ENCODE results near the gene SBK3. TPM values are rescaled to one million over a fixed set of nuclear protein-coding genes. Genes with fewer than 3 reads are reported as not detected.

The SBK3 gene
- total RNA-seq, 1 experiment from 2014 or later = 1.2 TPM

DNA sequence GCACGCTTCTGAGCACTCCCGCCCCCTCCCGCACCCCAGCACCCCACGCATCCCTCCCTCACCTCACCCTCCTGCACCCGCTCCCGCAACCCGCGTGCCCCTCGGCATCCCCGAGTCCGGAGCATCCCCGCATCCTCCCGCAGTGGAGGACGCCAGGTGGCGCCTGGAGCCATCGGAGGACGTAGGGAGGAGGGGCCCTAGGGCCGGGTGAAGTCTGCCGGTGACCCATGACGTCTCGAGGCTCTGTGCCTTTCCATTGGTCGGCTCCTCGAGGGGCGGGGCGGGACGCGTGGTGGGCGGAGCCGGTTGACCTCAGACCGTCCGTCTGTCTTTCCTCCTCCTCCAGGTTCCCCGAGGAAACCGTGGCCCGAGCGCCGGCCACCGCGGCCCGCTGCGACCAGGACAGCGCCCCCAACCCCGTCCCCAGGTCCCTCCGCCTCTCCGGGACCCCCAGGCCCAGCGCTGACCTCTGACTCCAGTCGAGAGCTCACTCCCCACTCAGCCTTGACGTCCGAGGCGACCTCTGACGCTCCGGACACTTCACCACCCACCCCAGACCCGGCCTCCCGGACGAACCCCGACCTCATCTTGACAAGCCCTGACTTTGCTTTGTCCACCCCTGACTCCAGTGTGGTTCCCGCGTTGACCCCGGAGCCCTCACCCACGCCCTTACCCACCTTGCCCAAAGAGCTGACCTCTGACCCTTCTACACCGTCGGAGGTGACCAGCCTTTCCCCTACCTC, 28.3 kb downstream of the SBK3 start (continued):
- TF ChIP-seq, protein P1, sequence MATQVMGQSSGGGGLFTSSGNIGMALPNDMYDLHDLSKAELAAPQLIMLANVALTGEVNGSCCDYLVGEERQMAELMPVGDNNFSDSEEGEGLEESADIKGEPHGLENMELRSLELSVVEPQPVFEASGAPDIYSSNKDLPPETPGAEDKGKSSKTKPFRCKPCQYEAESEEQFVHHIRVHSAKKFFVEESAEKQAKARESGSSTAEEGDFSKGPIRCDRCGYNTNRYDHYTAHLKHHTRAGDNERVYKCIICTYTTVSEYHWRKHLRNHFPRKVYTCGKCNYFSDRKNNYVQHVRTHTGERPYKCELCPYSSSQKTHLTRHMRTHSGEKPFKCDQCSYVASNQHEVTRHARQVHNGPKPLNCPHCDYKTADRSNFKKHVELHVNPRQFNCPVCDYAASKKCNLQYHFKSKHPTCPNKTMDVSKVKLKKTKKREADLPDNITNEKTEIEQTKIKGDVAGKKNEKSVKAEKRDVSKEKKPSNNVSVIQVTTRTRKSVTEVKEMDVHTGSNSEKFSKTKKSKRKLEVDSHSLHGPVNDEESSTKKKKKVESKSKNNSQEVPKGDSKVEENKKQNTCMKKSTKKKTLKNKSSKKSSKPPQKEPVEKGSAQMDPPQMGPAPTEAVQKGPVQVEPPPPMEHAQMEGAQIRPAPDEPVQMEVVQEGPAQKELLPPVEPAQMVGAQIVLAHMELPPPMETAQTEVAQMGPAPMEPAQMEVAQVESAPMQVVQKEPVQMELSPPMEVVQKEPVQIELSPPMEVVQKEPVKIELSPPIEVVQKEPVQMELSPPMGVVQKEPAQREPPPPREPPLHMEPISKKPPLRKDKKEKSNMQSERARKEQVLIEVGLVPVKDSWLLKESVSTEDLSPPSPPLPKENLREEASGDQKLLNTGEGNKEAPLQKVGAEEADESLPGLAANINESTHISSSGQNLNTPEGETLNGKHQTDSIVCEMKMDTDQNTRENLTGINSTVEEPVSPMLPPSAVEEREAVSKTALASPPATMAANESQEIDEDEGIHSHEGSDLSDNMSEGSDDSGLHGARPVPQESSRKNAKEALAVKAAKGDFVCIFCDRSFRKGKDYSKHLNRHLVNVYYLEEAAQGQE (IDR thresholded peaks at IDR 0.05; ENCODE audit: low read depth) = no peak
- no peak for TF ChIP-seq SIN3A (IDR thresholded peaks at IDR 0.05; ENCODE audit: low read depth)
- TF ChIP-seq, protein P2, sequence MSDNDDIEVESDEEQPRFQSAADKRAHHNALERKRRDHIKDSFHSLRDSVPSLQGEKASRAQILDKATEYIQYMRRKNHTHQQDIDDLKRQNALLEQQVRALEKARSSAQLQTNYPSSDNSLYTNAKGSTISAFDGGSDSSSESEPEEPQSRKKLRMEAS (IDR thresholded peaks at IDR 0.05) = peak; percentile 39; the same call in 1 of the 2 replicates

DNA sequence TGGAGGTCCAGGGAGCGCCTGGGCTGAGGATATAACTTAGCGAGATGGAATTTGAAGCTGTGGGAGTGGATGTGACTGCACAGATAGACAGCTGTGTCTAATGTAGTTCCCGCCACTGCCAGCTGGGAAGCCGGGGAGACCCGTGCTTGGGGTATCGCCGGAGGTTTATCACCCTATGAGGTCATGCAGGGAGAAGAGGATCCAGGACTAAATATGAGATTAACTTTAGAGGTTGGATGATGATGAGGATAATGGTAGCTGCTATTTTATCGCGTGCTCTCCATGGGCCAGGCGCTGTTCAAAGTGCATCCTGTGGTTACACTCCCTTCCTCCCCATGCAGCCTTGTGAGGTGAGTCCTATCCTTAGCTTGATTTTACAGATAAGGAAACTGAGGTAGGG, 37.2 kb downstream of the SBK3 start:
- intact Hi-C loops (cut with micrococcal nuclease) = no loop called here
- Histone ChIP-seq H3K9ac (ENCODE audit: low read length) (no peak overlapping the region), H3K27me3 (ENCODE audit: insufficient read depth, low read length) (no peaks in the 10 kb centered on the region), H3K27ac (ENCODE audit: low read depth, low read length) (no peak overlapping the region), H3K4me3 (replicated peaks in 1 of 2; ENCODE audit: low read depth in 1 of 2, low read length in 2 of 2) (no peak overlapping the region), H3K36me3 (ENCODE audit: control insufficient read depth in 1 of 2, insufficient read depth in 2 of 2, low read length in 2 of 2) (no peaks in the 10 kb centered on the region), H3K79me2 (ENCODE audit: insufficient read depth, low read length) (no peaks in the 10 kb centered on the region), H3K9me3 (ENCODE audit: control insufficient read depth in 1 of 2, insufficient read depth in 1 of 2, low read depth in 1 of 2, low read length in 2 of 2) (no peaks in the 10 kb centered on the region), H4K20me1 (ENCODE audit: insufficient read depth) (no peaks in the 10 kb centered on the region), H3K4me1 (ENCODE audit: control insufficient read depth in 1 of 2, insufficient read depth in 2 of 2, low read length in 2 of 2) (peaks cover 0 to 4% of the 10 kb centered on the region in 2 experiments; a peak in 1 of 4 replicates), H2AFZ (ENCODE audit: low read depth, low read length, poor library complexity, severe bottlenecking) (no peak overlapping the region), H3K4me2 (ENCODE audit: low read length) (no peak overlapping the region), H3K9me2 (ENCODE audit: insufficient read depth) (no peaks in the 10 kb centered on the region)
- ChIA-PET POLR2A (no interaction called here), RAD21 (ENCODE audit: low non-redundant PET in 1 of 2, low total read pairs in 2 of 2, uncharacterized antibody in 2 of 2, unreplicated experiment in 2 of 2) (no interaction called here), CTCF (interaction anchor here (0.8 kb wide), 1 partner anchor 98 kb away, joined by 4 read pairs; no protein-coding TSS in a partner anchor)
- ATAC-seq = no peak
- DNase-seq (ENCODE audit: low read depth, low spot score) = no peak
- no TSS peak for BruUV-seq (replicated peaks)
- TF ChIP-seq EZH2 (IDR thresholded peaks at IDR 0.05) = no peak
- TF ChIP-seq CEBPB (IDR thresholded peaks at IDR 0.05; ENCODE audit: low read depth) = no peak
- no peak for TF ChIP-seq JUND (IDR thresholded peaks at IDR 0.05)
- TF ChIP-seq YY1 (IDR thresholded peaks at IDR 0.05; ENCODE audit: extremely low read depth, insufficient replicate concordance, low read depth, low read length) = no peak
- no peak for TF ChIP-seq POLR2AphosphoS5 (IDR thresholded peaks at IDR 0.05; ENCODE audit: low read depth, low read length)
- no peak for TF ChIP-seq TCF7L2 (IDR thresholded peaks at IDR 0.05; ENCODE audit: borderline replicate concordance, extremely low read depth, insufficient read depth, insufficient read length)
- no peak for TF ChIP-seq FOSL1 (IDR thresholded peaks at IDR 0.05; ENCODE audit: low read depth)
- TF ChIP-seq ZFX (IDR thresholded peaks at IDR 0.05) = no peak
- TF ChIP-seq, protein P1 (IDR thresholded peaks at IDR 0.05; ENCODE audit: low read depth) = no peak
- TF ChIP-seq, protein P3, sequence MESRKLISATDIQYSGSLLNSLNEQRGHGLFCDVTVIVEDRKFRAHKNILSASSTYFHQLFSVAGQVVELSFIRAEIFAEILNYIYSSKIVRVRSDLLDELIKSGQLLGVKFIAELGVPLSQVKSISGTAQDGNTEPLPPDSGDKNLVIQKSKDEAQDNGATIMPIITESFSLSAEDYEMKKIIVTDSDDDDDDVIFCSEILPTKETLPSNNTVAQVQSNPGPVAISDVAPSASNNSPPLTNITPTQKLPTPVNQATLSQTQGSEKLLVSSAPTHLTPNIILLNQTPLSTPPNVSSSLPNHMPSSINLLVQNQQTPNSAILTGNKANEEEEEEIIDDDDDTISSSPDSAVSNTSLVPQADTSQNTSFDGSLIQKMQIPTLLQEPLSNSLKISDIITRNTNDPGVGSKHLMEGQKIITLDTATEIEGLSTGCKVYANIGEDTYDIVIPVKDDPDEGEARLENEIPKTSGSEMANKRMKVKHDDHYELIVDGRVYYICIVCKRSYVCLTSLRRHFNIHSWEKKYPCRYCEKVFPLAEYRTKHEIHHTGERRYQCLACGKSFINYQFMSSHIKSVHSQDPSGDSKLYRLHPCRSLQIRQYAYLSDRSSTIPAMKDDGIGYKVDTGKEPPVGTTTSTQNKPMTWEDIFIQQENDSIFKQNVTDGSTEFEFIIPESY (IDR thresholded peaks at IDR 0.05; ENCODE audit: extremely low read depth, insufficient replicate concordance, low read length) = no peak
- no peak for TF ChIP-seq POLR2A (IDR thresholded peaks at IDR 0.05; ENCODE audit: borderline replicate concordance, extremely low read depth, insufficient read depth, insufficient read length)

All from HCT116 (cell line).